ENCODE data around the gene TCEAL4. TPM values are rescaled to one million over a fixed set of nuclear protein-coding genes. Genes with fewer than 3 reads are reported as not detected.

Gene TCEAL4
- total RNA-seq, 1 donor from 2014 or later: 72.3 TPM

GRCh38 chrX:103610282-103610681 is 25.0 kb downstream of the TCEAL4 start:
- H3K4me3 Mint-ChIP-seq (ENCODE audit: low read depth): no peak overlapping the region

GRCh38 chrX:103613362-103613890 is 28.1 kb downstream of the TCEAL4 start:
- H3K27me3 Mint-ChIP-seq: no peaks in the 10 kb centered on the region
- no peak overlapping the region for H3K27ac Mint-ChIP-seq
- H3K4me3 Mint-ChIP-seq (ENCODE audit: low read depth): no peak overlapping the region
- no peaks in the 10 kb centered on the region for H3K9me3 Mint-ChIP-seq (ENCODE audit: low read depth)
- TF ChIP-seq CTCF (IDR thresholded peaks at IDR 0.05; ENCODE audit: unreplicated experiment): no peak
- peaks cover 3% of the 10 kb centered on the region for H3K36me3 Mint-ChIP-seq (ENCODE audit: insufficient read depth)
- no peaks in the 10 kb centered on the region for H3K4me1 Mint-ChIP-seq (ENCODE audit: low read depth)
- DNase-seq (ENCODE audit: low spot score, unreplicated experiment): no peak

More at GRCh38 chrX:103610282-103610681, 25.0 kb downstream of the TCEAL4 start:
- Mint-ChIP-seq H3K27me3 (peaks cover 5% of the 10 kb centered on the region), H3K27ac (no peak overlapping the region), H3K4me1 (ENCODE audit: low read depth) (peaks cover 3% of the 10 kb centered on the region), H3K36me3 (ENCODE audit: insufficient read depth) (no peaks in the 10 kb centered on the region), H3K9me3 (ENCODE audit: low read depth) (no peaks in the 10 kb centered on the region)
- no peak for TF ChIP-seq CTCF (IDR thresholded peaks at IDR 0.05; ENCODE audit: unreplicated experiment)
- DNase-seq (ENCODE audit: low spot score, unreplicated experiment): no peak

- Mint-ChIP-seq H3K4me1 (ENCODE audit: low read depth) (no peaks in the 10 kb centered on the region), H3K27me3 (no peaks in the 10 kb centered on the region), H3K4me3 (ENCODE audit: low read depth) (no peak overlapping the region), H3K9me3 (ENCODE audit: low read depth) (peaks cover 4% of the 10 kb centered on the region), H3K27ac (no peak overlapping the region), H3K36me3 (ENCODE audit: insufficient read depth) (peaks cover 9% of the 10 kb centered on the region)
- DNase-seq (ENCODE audit: low spot score, unreplicated experiment): no peak
- no peak for TF ChIP-seq CTCF (IDR thresholded peaks at IDR 0.05; ENCODE audit: unreplicated experiment)
Observed at GRCh38 chrX:103614999-103615398, 29.7 kb downstream of the TCEAL4 start.

GRCh38 chrX:103615781-103616371 is 30.6 kb downstream of the TCEAL4 start:
- DNase-seq (ENCODE audit: low spot score, unreplicated experiment): no peak
- H3K9me3 Mint-ChIP-seq (ENCODE audit: low read depth): peaks cover 4% of the 10 kb centered on the region
- no peaks in the 10 kb centered on the region for H3K27me3 Mint-ChIP-seq
- H3K4me1 Mint-ChIP-seq (ENCODE audit: low read depth): no peaks in the 10 kb centered on the region
- no peak for TF ChIP-seq CTCF (IDR thresholded peaks at IDR 0.05; ENCODE audit: unreplicated experiment)
- H3K27ac Mint-ChIP-seq: no peak overlapping the region
- peaks cover 13% of the 10 kb centered on the region for H3K36me3 Mint-ChIP-seq (ENCODE audit: insufficient read depth)
- H3K4me3 Mint-ChIP-seq (ENCODE audit: low read depth): no peak overlapping the region

- no peak overlapping the region for H3K4me3 Mint-ChIP-seq (ENCODE audit: low read depth)
- peaks cover 15% of the 10 kb centered on the region for H3K36me3 Mint-ChIP-seq (ENCODE audit: insufficient read depth)
- peaks cover 7% of the 10 kb centered on the region for H3K9me3 Mint-ChIP-seq (ENCODE audit: low read depth)
- peak overlapping the region; percentile 25 for H3K27ac Mint-ChIP-seq
- DNase-seq (ENCODE audit: low spot score, unreplicated experiment): no peak
- no peak for TF ChIP-seq CTCF (IDR thresholded peaks at IDR 0.05; ENCODE audit: unreplicated experiment)
- no peaks in the 10 kb centered on the region for H3K27me3 Mint-ChIP-seq
- no peaks in the 10 kb centered on the region for H3K4me1 Mint-ChIP-seq (ENCODE audit: low read depth)
Observed at GRCh38 chrX:103616676-103617186, 31.4 kb downstream of the TCEAL4 start.
